ENCODE results near the gene PIP5K1B. TPM values are rescaled to one million over a fixed set of nuclear protein-coding genes. Genes with fewer than 3 reads are reported as not detected.

The PIP5K1B gene
- polyA plus RNA-seq, 4 donors, result 6.2 to 8.5 (median 7.9) TPM

DNA sequence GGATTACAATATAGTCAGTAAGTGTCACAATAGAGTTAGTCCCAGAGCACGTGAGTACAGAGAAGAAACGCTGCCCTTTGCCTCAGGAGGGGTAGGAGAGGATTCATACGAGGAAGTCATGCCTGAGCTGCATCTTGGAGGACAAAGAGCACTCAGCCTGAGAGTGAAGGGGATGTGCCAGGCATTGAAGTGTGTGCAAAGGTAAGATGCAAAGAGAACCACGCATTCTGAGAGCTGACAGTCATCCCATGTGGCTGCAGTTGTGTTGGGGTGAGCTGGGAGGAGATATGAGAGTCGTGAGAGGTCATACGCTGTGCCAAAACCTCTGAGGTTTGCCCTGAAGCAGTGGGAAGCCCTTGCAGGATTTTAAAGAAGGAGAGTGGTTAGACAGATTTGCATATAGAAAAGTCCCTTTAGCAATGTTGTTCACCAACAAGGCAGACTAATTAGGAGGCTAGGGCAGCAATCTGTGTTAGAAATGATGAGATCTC, 97.5 kb downstream of the PIP5K1B start:
- DNase-seq (ENCODE audit: low read depth in 4 of 4, low spot score in 3 of 4), result no peak

DNA sequence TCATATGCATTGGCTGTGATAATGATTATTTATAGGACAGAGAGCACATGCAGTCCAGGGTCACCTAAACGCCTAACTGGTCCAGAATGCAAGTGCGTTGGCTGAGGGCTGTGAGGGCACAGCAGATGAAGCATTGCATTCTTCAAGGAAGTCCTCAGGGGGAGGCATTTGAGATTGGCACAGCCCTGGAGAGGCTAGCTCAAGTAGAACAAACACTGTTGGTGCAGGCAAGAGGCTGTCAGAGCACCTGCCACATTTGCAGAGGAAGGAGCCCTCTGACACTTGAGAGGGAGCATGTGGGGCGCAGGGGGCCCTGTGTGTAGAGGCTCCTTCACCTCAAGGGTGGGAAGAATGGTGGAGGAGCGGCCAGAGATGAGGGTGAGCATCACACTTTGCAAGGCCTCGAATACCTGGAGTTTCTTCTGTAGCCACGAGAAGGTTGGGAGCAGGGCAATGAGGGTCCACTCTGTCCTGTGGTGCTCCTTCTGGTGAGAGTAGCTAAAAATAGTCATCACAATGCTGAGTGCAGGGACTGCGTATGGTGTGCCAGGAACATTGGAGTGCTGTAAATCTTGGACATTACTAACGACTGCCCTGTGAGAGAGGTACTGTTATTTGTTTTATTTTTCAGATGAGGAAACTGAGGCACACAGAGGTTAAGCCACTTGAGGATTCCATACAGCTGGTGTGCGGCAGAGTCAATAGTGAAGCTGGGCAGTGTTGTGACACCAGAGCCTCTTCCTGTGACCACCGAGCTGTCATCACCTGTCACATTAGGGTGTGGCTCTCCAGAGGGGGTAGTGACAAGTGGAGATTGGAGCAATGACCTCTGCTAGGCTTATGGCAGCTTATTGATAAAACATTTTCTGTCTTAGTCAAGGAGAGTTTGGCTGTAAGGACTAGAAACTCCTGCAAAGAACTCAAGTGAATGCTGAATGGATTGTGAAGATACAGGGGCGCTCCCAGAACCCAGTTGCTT, 100.2 kb downstream of the PIP5K1B start:
- DNase-seq (ENCODE audit: low read depth in 4 of 4, low spot score in 3 of 4), result no peak

- DNase-seq (ENCODE audit: low read depth in 4 of 4, low spot score in 3 of 4), result no peak
Measured at GRCh38 chr9:68805890-68806517, 101.0 kb downstream of the PIP5K1B start.

DNA sequence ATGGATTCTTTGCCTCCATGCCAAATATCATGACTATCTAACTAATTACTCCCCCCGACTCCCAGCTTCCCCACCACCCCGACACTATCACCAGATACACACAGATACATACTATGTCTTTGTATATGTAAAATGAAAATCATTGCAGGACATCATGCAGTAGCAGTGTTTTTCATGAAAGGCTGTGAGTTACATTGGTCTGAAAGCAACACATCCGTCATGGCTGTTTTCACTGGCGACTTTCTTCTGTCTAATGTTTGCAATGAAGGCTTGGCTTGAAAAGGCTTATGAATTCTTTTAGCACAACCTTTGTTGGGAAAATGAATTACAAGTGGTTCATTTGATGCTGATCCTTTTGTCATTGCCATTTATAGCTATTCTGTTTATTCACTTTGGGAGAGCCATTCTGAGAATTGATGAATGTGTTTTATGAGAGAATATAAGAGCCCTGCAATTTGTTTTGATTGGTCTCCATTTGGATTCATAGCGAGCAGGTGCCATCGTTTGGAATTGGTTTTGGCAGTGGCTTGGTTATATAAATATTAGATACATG, 103.4 kb downstream of the PIP5K1B start:
- DNase-seq (ENCODE audit: low read depth in 4 of 4, low spot score in 3 of 4), result no peak

DNA sequence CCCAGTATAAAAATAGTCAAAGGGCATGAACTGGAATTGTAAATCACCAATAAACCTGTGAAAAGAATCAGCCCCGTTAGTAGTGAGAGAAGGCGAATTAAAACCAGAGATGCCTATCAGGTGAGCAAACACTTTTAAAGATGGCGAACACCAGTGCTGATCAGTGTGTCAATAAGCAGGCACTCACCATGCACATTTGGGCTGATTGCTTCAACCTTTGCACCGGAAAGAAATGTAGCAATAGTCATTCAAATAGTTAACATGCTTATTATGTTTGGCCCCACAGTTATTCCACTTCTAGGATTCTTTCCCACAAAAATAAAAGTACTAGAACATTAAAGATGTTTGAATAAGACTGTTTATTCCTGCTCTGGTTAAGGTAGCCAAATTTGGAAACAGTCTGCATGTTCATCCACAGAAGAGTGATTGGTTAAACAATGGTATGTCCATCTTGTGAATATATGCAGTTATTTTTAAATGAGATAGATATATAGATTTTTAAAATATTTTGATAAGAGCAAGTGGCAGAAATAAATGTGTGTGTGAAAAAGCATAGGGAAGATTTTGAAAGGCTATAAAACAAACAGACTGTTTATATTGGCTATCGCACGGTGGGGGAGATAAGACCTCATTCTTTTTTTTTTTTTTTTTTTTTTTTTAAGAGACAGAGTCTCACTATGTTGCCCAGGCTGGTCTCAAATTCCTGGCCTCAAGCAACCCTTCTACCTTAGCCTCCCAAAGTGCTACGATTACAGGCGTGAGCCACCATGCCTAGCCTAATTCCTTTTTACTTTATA, 112.2 kb downstream of the PIP5K1B start:
- no peak for DNase-seq (ENCODE audit: low read depth in 4 of 4, low spot score in 3 of 4)

- DNase-seq (ENCODE audit: low read depth in 4 of 4, low spot score in 3 of 4), result no peak
Measured at GRCh38 chr9:68819065-68819464, 114.0 kb downstream of the PIP5K1B start.

DNA sequence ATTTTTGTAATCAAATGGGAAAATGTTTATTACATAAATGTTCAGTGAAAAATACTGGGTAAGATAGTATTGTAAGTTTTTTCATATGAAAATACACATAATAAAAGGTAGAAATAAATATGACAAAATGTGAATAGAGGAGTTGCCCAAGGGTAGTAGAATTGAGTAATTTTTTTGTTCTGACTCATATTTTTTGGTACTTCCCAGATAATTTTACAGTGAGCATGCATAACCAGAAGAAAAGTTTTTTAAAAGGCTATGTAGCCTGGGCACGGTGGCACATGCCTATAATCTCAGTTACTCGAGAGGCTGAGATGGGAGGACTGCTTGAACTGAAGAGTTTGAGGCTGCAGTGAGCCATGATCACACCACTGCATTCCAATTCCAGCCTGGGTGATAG, 116.9 kb downstream of the PIP5K1B start:
- no peak for DNase-seq (ENCODE audit: low read depth in 4 of 4, low spot score in 3 of 4)

DNA sequence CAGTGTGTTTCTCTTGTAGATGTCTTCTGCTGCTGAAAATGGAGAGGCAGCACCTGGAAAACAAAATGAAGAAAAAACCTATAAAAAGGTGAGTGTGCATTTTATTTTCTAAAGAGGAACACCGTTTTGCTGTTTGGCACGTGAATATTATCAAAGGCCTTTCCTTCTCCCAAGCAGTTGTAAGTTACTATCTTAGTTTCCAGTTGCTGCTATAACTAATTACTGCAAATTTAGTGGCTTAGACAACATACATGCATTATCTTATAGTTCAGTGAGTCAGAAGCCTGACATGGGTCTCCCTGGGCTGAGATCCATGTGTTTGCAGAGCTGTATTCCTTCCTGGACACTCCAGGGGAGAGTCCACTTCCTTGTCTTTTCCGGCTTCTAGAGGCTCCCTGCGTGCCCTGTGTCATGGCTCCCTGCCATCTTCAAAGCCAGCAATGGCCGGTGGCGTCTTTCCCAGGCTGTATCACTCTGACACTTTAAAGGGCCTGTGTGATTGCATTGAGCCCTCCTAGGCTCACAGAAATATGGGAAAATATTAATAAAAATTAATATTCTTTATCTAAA, 117.6 kb downstream of the PIP5K1B start:
- DNase-seq (ENCODE audit: low read depth in 4 of 4, low spot score in 3 of 4), result no peak

GRCh38 chr9:68825762-68826472, 120.9 kb downstream of the PIP5K1B start:
- no peak for DNase-seq (ENCODE audit: low read depth in 4 of 4, low spot score in 3 of 4)

- no peak for DNase-seq (ENCODE audit: low read depth in 4 of 4, low spot score in 3 of 4)
Measured at GRCh38 chr9:68827837-68828744, 123.1 kb downstream of the PIP5K1B start.

GRCh38 chr9:68832101-68832500, 127.1 kb downstream of the PIP5K1B start:
- no peak for DNase-seq (ENCODE audit: low read depth in 4 of 4, low spot score in 3 of 4)

DNA sequence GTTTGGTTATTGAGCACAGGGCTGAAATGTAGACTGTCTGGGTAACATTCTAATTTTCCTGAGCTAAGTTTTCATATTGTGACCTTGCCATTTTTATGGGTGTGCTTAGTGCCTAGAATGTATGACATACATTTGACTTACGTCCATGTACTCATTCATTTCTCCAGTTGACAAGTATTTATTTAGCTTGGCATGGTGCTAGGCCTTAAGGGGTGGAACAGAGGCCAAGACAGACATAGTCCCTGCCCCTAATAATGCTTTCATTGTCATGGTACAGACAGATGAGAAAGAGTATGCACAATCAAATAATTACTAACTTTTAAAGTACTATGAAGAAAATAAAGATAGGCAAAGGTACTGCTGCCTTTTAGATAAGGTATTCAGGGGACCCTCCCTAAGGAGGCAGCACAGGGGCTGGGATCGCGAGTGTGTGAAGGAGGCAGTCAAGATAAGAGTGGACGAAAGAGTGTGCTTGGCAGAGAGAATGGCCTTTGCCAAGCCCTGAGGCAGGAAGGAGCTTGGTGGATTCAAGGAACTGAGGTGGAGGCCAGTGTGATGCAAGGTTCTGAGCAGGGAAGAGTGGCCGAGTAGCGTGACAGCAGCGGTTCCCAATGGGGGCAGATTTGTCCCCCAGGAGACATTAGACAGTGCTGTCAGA, 128.0 kb downstream of the PIP5K1B start:
- DNase-seq (ENCODE audit: low read depth in 4 of 4, low spot score in 3 of 4), result no peak

DNA sequence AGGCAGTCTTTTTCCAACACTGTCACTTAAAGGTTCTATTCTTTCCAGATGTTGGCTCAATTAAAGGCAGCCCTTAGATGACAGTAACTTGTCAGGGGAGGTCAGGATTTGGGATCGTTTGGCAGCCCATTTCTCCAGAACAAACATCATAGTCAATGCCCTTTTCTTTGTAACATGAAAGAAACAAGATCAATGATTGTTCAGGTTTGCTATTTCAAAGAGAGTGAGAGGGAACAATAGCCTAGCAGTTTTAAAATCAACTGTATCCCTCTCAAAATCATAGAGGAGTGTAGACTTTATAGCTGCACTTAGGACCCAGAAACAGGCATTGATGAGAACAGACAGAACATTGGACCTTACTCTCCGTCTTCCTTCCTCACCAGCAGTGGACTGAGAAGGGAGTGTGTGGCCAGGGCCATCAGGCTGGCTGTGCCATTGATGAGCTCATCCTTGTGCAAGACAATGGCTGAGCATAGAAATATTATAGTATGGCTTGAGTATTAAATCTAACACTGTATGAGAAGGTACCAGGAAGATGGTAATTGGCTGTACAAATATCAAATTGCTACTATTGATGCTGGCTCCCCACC, 130.0 kb downstream of the PIP5K1B start:
- no peak for DNase-seq (ENCODE audit: low read depth in 4 of 4, low spot score in 3 of 4)

- DNase-seq (ENCODE audit: low read depth in 4 of 4, low spot score in 3 of 4), result no peak
Measured at GRCh38 chr9:68836788-68837187, 131.7 kb downstream of the PIP5K1B start.

- DNase-seq (ENCODE audit: low read depth in 4 of 4, low spot score in 3 of 4), result no peak
Measured at GRCh38 chr9:68838245-68838644, 133.2 kb downstream of the PIP5K1B start.

- DNase-seq (ENCODE audit: low read depth in 4 of 4, low spot score in 3 of 4), result no peak
Measured at GRCh38 chr9:68841276-68842052, 136.4 kb downstream of the PIP5K1B start.

GRCh38 chr9:68842568-68842967, 137.5 kb downstream of the PIP5K1B start:
- DNase-seq (ENCODE audit: low read depth in 4 of 4, low spot score in 3 of 4), result no peak
